ENCODE results near the gene FOXO4.

Gene FOXO4

GRCh38 chrX:71098951-71099506, 3.4 kb downstream of the FOXO4 start:
- H3K4me3 ChIP-seq (replicated peaks; ENCODE audit: low read depth, low read length), result no peak overlapping the region
- no peak for DNase-seq (ENCODE audit: low read depth)
- TF ChIP-seq CTCF (IDR thresholded peaks at IDR 0.05; ENCODE audit: low read length, missing control alignments), result no peak

- DNase-seq (ENCODE audit: low read depth), result no peak
- TF ChIP-seq CTCF (IDR thresholded peaks at IDR 0.05; ENCODE audit: low read length, missing control alignments), result no peak
- no peak overlapping the region for H3K4me3 ChIP-seq (replicated peaks; ENCODE audit: low read depth, low read length)
These were observed 4.1 kb downstream of the FOXO4 start for GRCh38 chrX:71099736-71100135.

- no peak for TF ChIP-seq CTCF (IDR thresholded peaks at IDR 0.05; ENCODE audit: low read length, missing control alignments)
- no peak overlapping the region for H3K4me3 ChIP-seq (replicated peaks; ENCODE audit: low read depth, low read length)
- no peak for DNase-seq (ENCODE audit: low read depth)
These were observed 5.2 kb downstream of the FOXO4 start for GRCh38 chrX:71100581-71101505.

GRCh38 chrX:71102292-71102691, 6.6 kb downstream of the FOXO4 start:
- no peak for DNase-seq (ENCODE audit: low read depth)
- H3K4me3 ChIP-seq (replicated peaks; ENCODE audit: low read depth, low read length), result no peak overlapping the region
- TF ChIP-seq CTCF (IDR thresholded peaks at IDR 0.05; ENCODE audit: low read length, missing control alignments), result no peak

GRCh38 chrX:71103110-71103983, 7.7 kb downstream of the FOXO4 start:
- DNase-seq (ENCODE audit: low read depth), result no peak
- no peak for TF ChIP-seq CTCF (IDR thresholded peaks at IDR 0.05; ENCODE audit: low read length, missing control alignments)

GRCh38 chrX:71105628-71106027, 10.0 kb downstream of the FOXO4 start:
- no peak for TF ChIP-seq CTCF (IDR thresholded peaks at IDR 0.05; ENCODE audit: low read length, missing control alignments)
- no peak for DNase-seq (ENCODE audit: low read depth)
- no peak overlapping the region for H3K4me3 ChIP-seq (replicated peaks; ENCODE audit: low read depth, low read length)

More at GRCh38 chrX:71103110-71103983, 7.7 kb downstream of the FOXO4 start:
- H3K4me3 ChIP-seq (replicated peaks; ENCODE audit: low read depth, low read length), result no peak overlapping the region

Data from fibroblast of pulmonary artery (primary cell).